A549 (cell line): ENCODE data around the gene LYZL2.
"Not testable (repeated sequence)": the region's sequence is repeated elsewhere in the genome, so short reads cannot be mapped to it uniquely, and the experiment has no call there.

Experiments used
- BHLHE40 ChIP-seq: IDR thresholded peaks from 2 replicates; pipeline ENCODE4 v1.6.1; 2012; ENCODE audit warnings: low read depth, low read length, inconsistent platforms
- CHD2 ChIP-seq: fragments of 150-350 bp; IDR thresholded peaks from 2 replicates; pipeline ENCODE4 v1.6.1; 2014; ENCODE audit warnings: low read length; ENCODE audit not compliant: partially characterized antibody
- CTCF ChIP-seq: fragments of >200 bp; sonication (Bioruptor Twin); formaldehyde crosslinking; IDR thresholded peaks from 3 replicates; pipeline ENCODE4 v1.5.1; 2016
- FOXS1 ChIP-seq: fragments of 250-450 bp; sonication (Bioruptor Pico); IDR thresholded peaks from 2 replicates; pipeline ENCODE4 v1.5.0; 2020; ENCODE audit warnings: mild to moderate bottlenecking, moderate library complexity
- MAFK ChIP-seq: fragments of 450-650 bp; IDR thresholded peaks from 2 replicates; pipeline ENCODE4 v1.6.1; 2014; ENCODE audit not compliant: partially characterized antibody
- MYC ChIP-seq: IDR thresholded peaks from 2 replicates; pipeline ENCODE4 v1.6.1; 2012; ENCODE audit warnings: mild to moderate bottlenecking, inconsistent platforms, low read length, improper control_type of control experiment, borderline replicate concordance
- NR3C1 ChIP-seq: fragments of >200 bp; sonication (Bioruptor Twin); formaldehyde crosslinking; IDR thresholded peaks from 3 replicates; pipeline ENCODE4 v1.6.1; 2017
- POLR2A ChIP-seq: IDR thresholded peaks from 2 replicates; pipeline ENCODE4 v1.6.1; 2012; ENCODE audit warnings: mild to moderate bottlenecking, low read length
- RAD21 ChIP-seq, 2 experiments: fragments of >200 bp in 1 of 2; sonication (Bioruptor Twin) in 1 of 2; formaldehyde crosslinking in 1 of 2; IDR thresholded peaks in 1 of 2; conservative IDR thresholded peaks in 1 of 2; 2 replicates in 1 of 2; 3 replicates in 1 of 2; pipeline ENCODE4 v1.6.1; 2012 to 2018; ENCODE audit warnings: inconsistent platforms in 1 of 2
- RCOR1 ChIP-seq: fragments of 150-350 bp; IDR thresholded peaks from 2 replicates; pipeline ENCODE4 v1.6.1; 2014; ENCODE audit warnings: antibody characterized with exemption, low read length, low read depth
- ZSCAN20 ChIP-seq: fragments of 250-450 bp; sonication (Bioruptor Pico); IDR thresholded peaks from 2 replicates; pipeline ENCODE4 v1.8.0; 2022; ENCODE audit warnings: mild to moderate bottlenecking, moderate library complexity

GRCh38 chr10:30673262-30673661, 43.7 kb upstream of the LYZL2 start:
- TF ChIP-seq NR3C1; ZSCAN20 (CRISPR knock-in tag); CTCF; CHD2; FOXS1 (CRISPR knock-in tag); MAFK; POLR2A; RAD21 (conservative IDR thresholded peaks at IDR 0.05 in 1 of 2, IDR thresholded peaks at IDR 0.05 in 1 of 2); RCOR1; MYC; BHLHE40: not testable (repeated sequence)
